Measurements from ENCODE around the gene PDCD7.
"Not testable (repeated sequence)": the region's sequence is repeated elsewhere in the genome, so short reads cannot be mapped to it uniquely, and the experiment has no call there.

The PDCD7 gene

GRCh38 chr15:65091946-65092770, 41.5 kb downstream of the PDCD7 start:
- no peak for DNase-seq (ENCODE audit: low read depth in 2 of 2)

DNA sequence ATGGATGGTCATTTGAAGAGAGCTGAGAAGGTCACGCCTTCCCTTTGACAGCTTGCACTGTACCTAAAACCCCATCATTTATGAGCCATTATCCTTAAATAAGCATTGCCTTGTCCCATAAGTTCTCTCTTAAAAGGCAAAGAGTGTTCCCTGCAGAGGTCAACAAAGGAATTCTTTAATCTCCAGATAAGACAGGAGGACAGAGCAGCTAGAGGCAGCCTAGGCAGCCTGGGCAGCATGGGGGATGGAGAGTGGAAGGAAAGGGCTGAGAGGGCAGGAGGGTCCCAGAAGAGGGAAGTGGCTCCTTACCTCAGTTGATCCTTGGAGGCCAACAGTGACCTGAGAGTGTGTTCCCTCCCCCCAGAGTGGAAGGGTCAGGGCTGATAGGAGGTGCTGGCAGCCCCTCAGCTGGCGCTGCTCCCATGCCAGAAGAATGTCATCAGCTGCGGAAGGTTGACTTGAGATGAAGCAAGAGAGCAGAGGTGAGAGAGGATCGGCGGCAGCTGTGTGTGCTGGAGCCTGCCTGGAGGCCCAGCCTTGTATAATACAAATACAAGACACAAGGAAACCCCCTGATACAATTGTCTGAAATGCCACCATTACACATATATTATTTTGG, 44.3 kb downstream of the PDCD7 start:
- no peak for DNase-seq (ENCODE audit: low read depth in 2 of 2)

DNA sequence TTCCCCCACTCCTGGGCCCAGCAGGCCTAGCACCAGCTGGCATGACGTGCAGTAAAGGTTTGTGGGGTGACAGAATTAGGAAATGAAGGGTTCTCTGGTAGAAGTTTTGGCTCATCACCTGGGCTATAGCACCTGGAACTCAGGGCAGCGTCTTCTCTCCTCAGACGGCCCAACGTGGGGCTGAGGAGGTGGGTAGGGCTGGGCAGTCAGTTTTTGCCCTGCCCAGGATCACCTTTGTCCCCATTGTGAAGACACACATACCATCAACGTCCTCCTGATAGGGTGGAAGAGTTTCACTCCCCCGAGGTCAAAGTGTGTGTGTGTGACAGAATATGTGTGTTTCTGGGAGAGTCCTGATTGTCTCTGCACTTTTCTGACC, 45.0 kb downstream of the PDCD7 start:
- no peak for DNase-seq (ENCODE audit: low read depth in 2 of 2)

DNA sequence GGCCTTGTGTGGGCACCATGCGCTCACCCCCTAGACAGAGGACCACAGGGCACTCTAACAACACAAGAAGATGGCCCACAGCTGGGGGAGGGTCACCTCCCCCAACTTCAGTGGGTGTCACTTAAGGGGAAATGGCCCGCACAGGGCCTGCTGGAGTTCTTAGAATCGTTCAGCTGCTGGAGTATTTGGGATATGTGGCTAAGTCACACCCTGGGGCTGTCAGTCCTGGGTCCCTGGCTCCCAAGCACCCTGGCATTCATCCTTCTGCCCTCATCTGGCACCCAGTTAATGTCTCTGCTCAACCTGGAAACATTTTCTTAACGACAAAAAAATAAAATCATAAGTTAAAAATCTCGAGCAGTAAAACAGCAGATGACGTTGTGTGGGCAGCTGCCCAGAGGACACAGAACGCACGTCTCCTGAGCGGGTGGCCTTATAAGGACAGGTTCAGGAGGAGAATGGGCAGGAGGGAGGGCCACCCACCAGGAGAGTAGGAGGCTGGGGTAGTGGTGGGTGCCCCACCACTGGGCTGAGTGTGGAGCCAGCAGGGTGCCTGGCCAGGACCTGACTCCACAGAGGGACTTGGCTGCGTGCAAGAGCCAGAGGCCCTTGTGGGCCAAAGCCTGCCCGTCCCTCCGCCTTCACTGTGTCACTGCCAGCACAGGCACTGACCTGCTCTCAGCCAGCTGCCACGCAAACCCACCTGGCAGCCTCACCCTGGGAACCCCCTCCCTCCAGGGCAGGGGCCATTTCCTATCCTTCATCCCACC, 45.5 kb downstream of the PDCD7 start:
- no peak for DNase-seq (ENCODE audit: low read depth in 2 of 2)

GRCh38 chr15:65087411-65087810, 46.2 kb downstream of the PDCD7 start:
- DNase-seq (ENCODE audit: low read depth in 2 of 2): no peak

DNA sequence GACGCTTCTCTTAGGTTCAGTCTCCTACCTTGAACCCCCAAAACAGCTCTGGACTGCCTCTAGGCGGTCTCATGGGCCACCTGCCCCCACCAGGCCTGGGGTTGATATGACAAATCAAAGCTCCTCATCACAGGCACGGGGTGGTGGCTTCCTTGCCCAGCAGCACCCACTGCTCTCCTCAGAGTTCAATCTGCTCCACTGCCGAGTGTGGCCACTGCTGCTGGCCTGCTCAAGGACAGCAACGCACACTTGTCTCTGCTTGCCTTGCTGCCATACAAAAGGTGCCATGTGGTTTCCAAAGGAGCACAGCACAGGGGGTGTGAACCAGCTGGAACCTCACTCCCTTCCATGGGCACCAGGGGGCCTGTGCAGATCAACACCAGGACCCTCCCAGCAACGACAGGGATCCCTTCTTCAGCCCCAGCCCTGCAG, 46.9 kb downstream of the PDCD7 start:
- no peak for DNase-seq (ENCODE audit: low read depth in 2 of 2)

- no peak for DNase-seq (ENCODE audit: low read depth in 2 of 2)
These were observed 47.5 kb downstream of the PDCD7 start for GRCh38 chr15:65085990-65086679.

GRCh38 chr15:65085207-65085753, 48.3 kb downstream of the PDCD7 start:
- no peak for DNase-seq (ENCODE audit: low read depth in 2 of 2)

DNA sequence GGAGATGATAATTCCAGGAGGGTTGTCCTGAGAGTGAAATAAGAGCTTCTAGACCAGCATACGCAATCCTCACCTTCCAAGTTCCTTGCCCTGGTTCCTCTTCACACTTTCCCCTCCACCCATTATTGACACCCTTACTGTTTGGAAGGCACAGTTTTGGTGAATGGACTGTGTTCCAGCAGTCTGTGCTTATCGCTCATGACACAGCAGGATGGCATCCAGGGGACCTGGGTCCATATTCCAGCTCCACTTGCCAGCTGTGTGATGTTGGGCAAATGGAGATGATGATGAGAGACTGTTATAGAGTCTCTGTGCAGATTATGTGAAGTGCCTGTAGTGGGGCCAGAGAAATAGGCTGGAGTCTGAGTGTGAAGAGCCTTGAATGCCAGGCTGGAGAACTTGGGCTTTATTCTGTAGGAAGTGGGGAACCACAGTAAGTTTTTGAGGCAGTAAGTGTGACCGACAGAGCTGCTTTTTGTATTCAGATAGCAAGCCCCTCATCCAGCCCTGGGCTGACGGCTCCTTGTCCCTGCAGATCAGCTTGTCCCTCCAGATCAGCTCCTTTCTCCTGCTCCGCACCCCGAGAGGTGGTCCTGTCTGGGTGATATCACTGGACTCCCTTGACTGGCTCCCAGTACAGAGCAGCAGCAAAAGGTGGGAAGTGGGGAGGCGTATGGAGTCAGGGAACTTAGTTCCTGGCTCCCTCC, 49.0 kb downstream of the PDCD7 start:
- DNase-seq (ENCODE audit: low read depth in 2 of 2): no peak

DNA sequence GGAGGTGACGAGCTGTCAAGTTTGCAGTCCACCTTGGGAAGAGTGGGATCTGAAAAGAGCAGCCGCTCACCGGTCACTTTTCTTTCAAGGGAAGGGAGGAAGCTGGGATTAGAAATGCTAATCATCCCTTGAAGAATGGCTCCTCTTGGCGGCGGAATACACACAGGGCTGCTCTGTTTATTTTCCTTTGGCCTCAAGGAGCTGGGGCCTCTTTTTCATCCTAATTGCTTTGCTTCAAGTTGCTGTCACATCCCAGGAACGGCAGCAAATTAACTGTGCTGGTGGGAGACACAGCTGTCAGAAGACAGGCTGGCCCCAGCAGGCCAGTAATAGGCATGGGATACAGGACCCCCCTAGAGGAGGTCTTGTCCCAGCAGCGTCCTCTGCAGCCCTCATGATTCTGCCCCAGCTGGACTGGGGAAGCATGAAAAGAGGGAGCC, 50.3 kb downstream of the PDCD7 start:
- no peak for DNase-seq (ENCODE audit: low read depth in 2 of 2)

DNA sequence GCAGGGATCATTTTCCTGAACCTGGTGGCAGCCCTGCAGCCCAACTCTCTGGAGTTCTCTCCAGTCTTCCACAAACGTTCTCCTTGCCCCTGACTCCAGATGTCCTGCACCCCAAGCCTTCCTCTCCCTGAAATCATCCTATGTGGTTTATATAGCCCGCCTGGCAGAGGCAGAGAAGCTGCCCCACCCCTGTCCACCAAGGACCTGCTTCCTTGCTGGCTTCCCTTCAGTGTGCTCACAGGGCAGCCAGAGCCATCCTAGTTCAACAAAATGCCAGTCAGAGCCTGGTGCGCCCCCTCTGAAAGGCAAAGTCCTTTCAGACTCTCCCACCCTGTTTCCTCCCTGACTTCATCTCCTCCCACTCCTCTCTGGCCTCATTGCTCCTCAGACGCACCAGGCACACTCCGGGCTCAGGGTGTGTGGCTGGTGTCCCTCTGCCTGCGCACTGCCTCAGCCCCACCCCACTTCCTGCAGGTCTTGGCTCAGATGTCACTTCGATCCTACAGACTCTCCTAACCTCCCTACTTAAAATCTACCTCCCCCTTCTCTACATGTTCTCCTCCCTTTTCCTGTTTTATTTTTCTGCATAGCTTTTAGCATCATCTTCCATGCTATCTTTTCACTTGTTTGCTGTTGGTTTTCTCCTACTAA, 51.2 kb downstream of the PDCD7 start:
- no peak for DNase-seq (ENCODE audit: low read depth in 2 of 2)

DNA sequence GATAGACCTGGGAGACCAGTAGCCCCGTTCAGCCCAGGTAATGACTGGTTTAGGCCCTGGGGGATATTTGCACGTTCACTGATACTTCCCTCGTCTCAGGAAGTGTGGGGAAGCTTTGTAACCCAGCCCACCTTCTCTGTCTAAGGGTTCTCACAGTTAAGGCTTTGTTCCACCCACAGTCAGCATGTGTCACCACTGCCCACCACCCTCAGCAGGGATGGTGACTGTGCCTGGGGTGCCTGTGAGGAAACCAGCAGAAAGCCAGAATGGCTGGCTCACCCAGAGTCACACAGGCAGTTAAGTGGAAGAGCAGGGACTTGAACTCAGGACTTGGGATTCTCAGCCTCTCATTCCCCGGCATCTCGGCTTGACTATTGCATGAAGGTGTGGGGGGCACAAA, 51.9 kb downstream of the PDCD7 start:
- no peak for DNase-seq (ENCODE audit: low read depth in 2 of 2)

- DNase-seq (ENCODE audit: low read depth in 2 of 2): no peak
These were observed 52.3 kb downstream of the PDCD7 start for GRCh38 chr15:65081270-65081669.

GRCh38 chr15:65079580-65079979, 54.0 kb downstream of the PDCD7 start:
- no peak for DNase-seq (ENCODE audit: low read depth in 2 of 2)

DNA sequence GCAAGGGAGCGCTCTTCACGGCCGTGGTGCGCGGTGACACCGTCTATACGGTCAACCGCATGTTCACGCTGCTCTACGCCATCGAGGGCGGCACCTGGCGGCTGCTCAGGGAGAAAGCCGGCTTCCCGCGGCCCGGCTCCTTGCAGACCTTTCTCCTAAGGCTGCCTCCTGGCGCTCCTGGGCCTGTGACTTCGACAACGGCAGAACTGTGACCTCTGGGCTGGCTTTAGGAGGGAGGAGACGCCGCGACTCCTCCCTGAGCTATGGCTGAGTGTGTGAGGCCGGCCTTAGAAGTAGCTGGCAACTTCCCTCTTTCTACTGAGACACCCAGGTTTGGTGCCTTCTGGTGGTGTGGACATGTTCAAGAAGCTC, 55.6 kb downstream of the PDCD7 start:
- peak in 1 of 2 experiments; percentile 15 for DNase-seq (ENCODE audit: low read depth in 2 of 2)

- no peak for DNase-seq (ENCODE audit: low read depth in 2 of 2)
These were observed 56.2 kb downstream of the PDCD7 start for GRCh38 chr15:65077291-65077980.

GRCh38 chr15:65076486-65077290, 56.9 kb downstream of the PDCD7 start, which contains the start of gene KBTBD13:
Gene KBTBD13 (plus strand): TSS chr15:65076746. CDS start chr15:65076816, 70 bp downstream.
- no peak for DNase-seq (ENCODE audit: low read depth in 2 of 2)

DNA sequence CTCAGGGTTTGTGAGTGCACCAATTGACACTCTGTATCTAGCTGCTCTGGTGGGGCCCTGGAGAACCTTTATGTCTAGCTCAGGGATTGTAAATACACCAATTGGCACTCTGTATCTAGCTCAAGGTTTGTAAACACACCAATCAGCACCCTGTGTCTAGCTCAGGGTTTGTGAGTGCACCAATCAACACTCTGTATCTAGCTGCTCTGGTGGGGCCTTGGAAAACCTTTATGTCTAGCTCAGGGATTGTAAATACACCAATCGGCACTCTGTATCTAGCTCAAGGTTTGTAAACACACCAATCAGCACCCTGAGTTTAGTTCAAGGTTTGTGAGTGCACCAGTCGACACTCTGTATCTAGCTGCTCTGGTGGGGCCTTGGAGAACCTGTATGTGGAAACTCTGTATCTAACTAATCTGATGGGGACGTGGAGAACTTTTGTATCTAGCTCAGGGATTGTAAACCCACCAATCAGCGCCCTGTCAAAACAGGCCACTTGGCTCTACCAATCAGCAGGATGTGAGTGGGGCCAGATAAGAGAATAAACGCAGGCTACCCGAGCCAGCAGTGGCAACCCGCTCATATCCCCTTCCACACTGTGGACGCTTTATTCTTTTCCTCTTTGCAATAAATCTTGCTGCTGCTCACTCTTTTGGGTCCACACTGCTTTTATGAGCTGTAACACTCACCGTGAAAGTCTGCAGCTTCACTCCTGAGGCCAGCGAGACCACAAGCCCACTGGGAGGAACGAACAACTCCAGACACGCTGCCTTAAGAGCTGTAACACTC, 57.8 kb downstream of the PDCD7 start:
- DNase-seq (ENCODE audit: low read depth in 2 of 2): not testable (repeated sequence)

All from fibroblast of skin of left quadriceps (primary cell).